ENCODE results near the gene HSP90AB1. TPM values are rescaled to one million over a fixed set of nuclear protein-coding genes. Genes with fewer than 3 reads are reported as not detected.

HSP90AB1 gene
- total RNA-seq, 1 experiment from 2014 or later = 1,986 TPM

- H4K5ac ChIP-seq (ENCODE audit: insufficient read length, low read depth, low read length) = no peak overlapping the region
- no peak for TF ChIP-seq CTCF (conservative IDR thresholded peaks at IDR 0.05)
- Mint-ChIP-seq H3K4me1 (peaks cover 46 to 47% of the 10 kb centered on the region in 2 experiments), H3K4me3 (peak overlapping the region in 1 of 2 experiments; percentile 56; a peak in 2 of 5 replicates), H3K9me3 (no peaks in the 10 kb centered on the region), H3K27ac (peak overlapping the region; percentile 49 to 97 (median 94); a peak in 4 of 7 replicates), H3K36me3 (ENCODE audit: insufficient read depth in 1 of 3, low read depth in 3 of 3) (no peaks in the 10 kb centered on the region; a peak in 1 of 7 replicates), H3K27me3 (ENCODE audit: low read depth) (no peaks in the 10 kb centered on the region; the same call in 1 of the 2 replicates)
- no peak overlapping the region for H2BK120ac ChIP-seq (ENCODE audit: low read depth, low read length, poor library complexity, severe bottlenecking)
- no CpG with 5 or more reads among the region's 3 CpGs for WGBS (ENCODE audit: extremely low coverage, insufficient read length, low lambda C conversion rate)
- H3K79me1 ChIP-seq (ENCODE audit: insufficient read depth, low read depth, low read length, poor library complexity, severe bottlenecking) = no peaks in the 10 kb centered on the region
- H3K18ac ChIP-seq (ENCODE audit: insufficient read length, low read depth, low read length) = peak overlapping the region; percentile 51
- H3K27ac ChIP-seq (ENCODE audit: insufficient read length, low read depth, low read length) = no peak overlapping the region
- no peak overlapping the region for H3K23ac ChIP-seq (ENCODE audit: insufficient read length, low read depth, low read length)
- H3K79me2 ChIP-seq (ENCODE audit: insufficient read depth, low read length) = no peaks in the 10 kb centered on the region
- peak overlapping the region; percentile 53 for H3K14ac ChIP-seq (ENCODE audit: insufficient read depth, low read length)
- no peak overlapping the region for H3T11ph ChIP-seq (ENCODE audit: low read length)
- H2BK12ac ChIP-seq (ENCODE audit: insufficient read length, low read depth, low read length) = peak overlapping the region; percentile 94
- no peak overlapping the region for H2AK5ac ChIP-seq (ENCODE audit: insufficient read length, low read length)
- H2AFZ ChIP-seq (ENCODE audit: low read length) = no peak overlapping the region
- no peak overlapping the region for H2BK20ac ChIP-seq (ENCODE audit: low read depth, low read length, poor library complexity, severe bottlenecking)
- no peak overlapping the region for H3K56ac ChIP-seq (ENCODE audit: insufficient read length, low read depth, low read length)
- no peak overlapping the region for H4K8ac ChIP-seq (replicated peaks; ENCODE audit: insufficient read length, low read depth, low read length)
- no peak overlapping the region for H2BK5ac ChIP-seq (ENCODE audit: insufficient read length, low read length)
- H3K27me3 ChIP-seq (ENCODE audit: insufficient read depth, low read length) = no peaks in the 10 kb centered on the region
- peaks cover 3% of the 10 kb centered on the region for H4K20me1 ChIP-seq (ENCODE audit: control insufficient read depth, insufficient read depth, insufficient read length)
- H2BK15ac ChIP-seq (ENCODE audit: low read depth, low read length) = no peak overlapping the region
- H3K23me2 ChIP-seq (ENCODE audit: insufficient read length, low read depth, low read length, poor library complexity, severe bottlenecking) = no peaks in the 10 kb centered on the region
- H4K91ac ChIP-seq (ENCODE audit: insufficient read length, low read depth, low read length) = no peak overlapping the region
- H3K4me2 ChIP-seq (ENCODE audit: insufficient read depth, insufficient read length, low read length) = no peak overlapping the region
- H3K9me3 ChIP-seq (ENCODE audit: control insufficient read depth, low read depth, low read length) = no peaks in the 10 kb centered on the region
- H3K9ac ChIP-seq (ENCODE audit: extremely low read depth, insufficient read length, low read length) = no peak overlapping the region
- H3K4me1 ChIP-seq (ENCODE audit: insufficient read depth, low read length) = peaks cover 18% of the 10 kb centered on the region; the same call in 1 of the 2 replicates
- no peak overlapping the region for H3K4ac ChIP-seq (ENCODE audit: low read depth, low read length)
- no peak for DNase-seq
Observed at GRCh38 chr6:44201200-44201599, 45.7 kb upstream of the HSP90AB1 start.
